GM23338 (cell line): ENCODE measurements around the gene IPO5.

Experiments
- CREB1 ChIP-seq: fragments of 250-450 bp; sonication (Bioruptor Pico); IDR thresholded peaks from 2 replicates; pipeline ENCODE4 v1.5.0; 2020; ENCODE audit warnings: low read depth, mild to moderate bottlenecking, moderate library complexity
- EZH2 ChIP-seq: fragments of 200-600 bp; sonication (generic); IDR thresholded peaks from one replicate; pipeline ENCODE4 v1.8.0; 2017; ENCODE audit warnings: antibody characterized with exemption, mild to moderate bottlenecking, low read depth; ENCODE audit not compliant: unreplicated experiment
- EZH2phosphoT487 ChIP-seq: fragments of 200-600 bp; sonication (generic); IDR thresholded peaks from one replicate; pipeline ENCODE4 v1.8.1; 2018; ENCODE audit warnings: antibody characterized with exemption; ENCODE audit not compliant: unreplicated experiment
- JUNB ChIP-seq: IDR thresholded peaks from one replicate; pipeline ENCODE4 v1.6.1; 2016; ENCODE audit warnings: antibody characterized with exemption; ENCODE audit not compliant: unreplicated experiment
- NANOG ChIP-seq: IDR thresholded peaks from 2 replicates; pipeline ENCODE4 v1.6.1; 2016; ENCODE audit warnings: antibody characterized with exemption, borderline replicate concordance
- POLR2AphosphoS5 ChIP-seq: IDR thresholded peaks from 2 replicates; pipeline ENCODE4 v1.6.1; 2016; ENCODE audit warnings: antibody characterized with exemption, low read depth
- TF ChIP-seq, protein P1 (sequence below), 2 experiments: fragments of 200-600 bp in 1 of 2; sonication (generic) in 1 of 2; conservative IDR thresholded peaks; 2 replicates each; pipeline versions ENCODE4 v1.5.1 to v1.6.1; 2016 to 2017; ENCODE audit warnings: antibody characterized with exemption in 2 of 2, low read depth in 2 of 2, mild to moderate bottlenecking in 2 of 2, moderate library complexity in 1 of 2
- TF ChIP-seq, protein P2 (sequence below): IDR thresholded peaks from one replicate; pipeline ENCODE4 v1.6.1; 2018; ENCODE audit warnings: antibody characterized with exemption; ENCODE audit not compliant: unreplicated experiment

DNA sequence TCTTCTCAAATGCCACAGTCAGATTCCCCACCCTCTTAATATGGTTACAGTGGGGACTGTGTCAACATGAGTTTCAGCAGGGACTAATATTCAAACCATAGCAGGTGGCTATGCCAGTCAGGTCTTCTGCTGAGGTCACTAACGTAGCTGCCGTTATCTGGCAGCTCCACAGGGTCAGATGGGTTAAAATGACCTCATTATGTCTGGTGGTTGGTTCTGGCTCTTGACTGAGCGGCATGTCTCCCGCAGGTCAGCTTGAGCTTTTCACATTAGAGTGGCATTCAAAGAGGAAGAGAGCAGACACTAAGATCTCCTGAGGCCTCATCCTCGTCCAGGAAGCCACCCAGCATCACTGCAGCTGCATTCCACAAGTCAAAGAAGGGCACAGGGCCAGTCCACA is 21.4 kb upstream of the IPO5 start:
- TF ChIP-seq POLR2AphosphoS5 (no peak), JUNB (no peak), EZH2 (no peak), CREB1 (CRISPR knock-in tag) (no peak), NANOG (no peak), EZH2phosphoT487 (no peak)
- TF ChIP-seq, protein P1, sequence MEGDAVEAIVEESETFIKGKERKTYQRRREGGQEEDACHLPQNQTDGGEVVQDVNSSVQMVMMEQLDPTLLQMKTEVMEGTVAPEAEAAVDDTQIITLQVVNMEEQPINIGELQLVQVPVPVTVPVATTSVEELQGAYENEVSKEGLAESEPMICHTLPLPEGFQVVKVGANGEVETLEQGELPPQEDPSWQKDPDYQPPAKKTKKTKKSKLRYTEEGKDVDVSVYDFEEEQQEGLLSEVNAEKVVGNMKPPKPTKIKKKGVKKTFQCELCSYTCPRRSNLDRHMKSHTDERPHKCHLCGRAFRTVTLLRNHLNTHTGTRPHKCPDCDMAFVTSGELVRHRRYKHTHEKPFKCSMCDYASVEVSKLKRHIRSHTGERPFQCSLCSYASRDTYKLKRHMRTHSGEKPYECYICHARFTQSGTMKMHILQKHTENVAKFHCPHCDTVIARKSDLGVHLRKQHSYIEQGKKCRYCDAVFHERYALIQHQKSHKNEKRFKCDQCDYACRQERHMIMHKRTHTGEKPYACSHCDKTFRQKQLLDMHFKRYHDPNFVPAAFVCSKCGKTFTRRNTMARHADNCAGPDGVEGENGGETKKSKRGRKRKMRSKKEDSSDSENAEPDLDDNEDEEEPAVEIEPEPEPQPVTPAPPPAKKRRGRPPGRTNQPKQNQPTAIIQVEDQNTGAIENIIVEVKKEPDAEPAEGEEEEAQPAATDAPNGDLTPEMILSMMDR (conservative IDR thresholded peaks at IDR 0.05; ENCODE audit: low read depth in 2 of 2): no peak
- TF ChIP-seq, protein P2, sequence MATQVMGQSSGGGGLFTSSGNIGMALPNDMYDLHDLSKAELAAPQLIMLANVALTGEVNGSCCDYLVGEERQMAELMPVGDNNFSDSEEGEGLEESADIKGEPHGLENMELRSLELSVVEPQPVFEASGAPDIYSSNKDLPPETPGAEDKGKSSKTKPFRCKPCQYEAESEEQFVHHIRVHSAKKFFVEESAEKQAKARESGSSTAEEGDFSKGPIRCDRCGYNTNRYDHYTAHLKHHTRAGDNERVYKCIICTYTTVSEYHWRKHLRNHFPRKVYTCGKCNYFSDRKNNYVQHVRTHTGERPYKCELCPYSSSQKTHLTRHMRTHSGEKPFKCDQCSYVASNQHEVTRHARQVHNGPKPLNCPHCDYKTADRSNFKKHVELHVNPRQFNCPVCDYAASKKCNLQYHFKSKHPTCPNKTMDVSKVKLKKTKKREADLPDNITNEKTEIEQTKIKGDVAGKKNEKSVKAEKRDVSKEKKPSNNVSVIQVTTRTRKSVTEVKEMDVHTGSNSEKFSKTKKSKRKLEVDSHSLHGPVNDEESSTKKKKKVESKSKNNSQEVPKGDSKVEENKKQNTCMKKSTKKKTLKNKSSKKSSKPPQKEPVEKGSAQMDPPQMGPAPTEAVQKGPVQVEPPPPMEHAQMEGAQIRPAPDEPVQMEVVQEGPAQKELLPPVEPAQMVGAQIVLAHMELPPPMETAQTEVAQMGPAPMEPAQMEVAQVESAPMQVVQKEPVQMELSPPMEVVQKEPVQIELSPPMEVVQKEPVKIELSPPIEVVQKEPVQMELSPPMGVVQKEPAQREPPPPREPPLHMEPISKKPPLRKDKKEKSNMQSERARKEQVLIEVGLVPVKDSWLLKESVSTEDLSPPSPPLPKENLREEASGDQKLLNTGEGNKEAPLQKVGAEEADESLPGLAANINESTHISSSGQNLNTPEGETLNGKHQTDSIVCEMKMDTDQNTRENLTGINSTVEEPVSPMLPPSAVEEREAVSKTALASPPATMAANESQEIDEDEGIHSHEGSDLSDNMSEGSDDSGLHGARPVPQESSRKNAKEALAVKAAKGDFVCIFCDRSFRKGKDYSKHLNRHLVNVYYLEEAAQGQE: no peak
